HEK293 (cell line): Measurements from ENCODE around the gene TRMT44.

Source experiments
- CTCF ChIA-PET: fragments of 350-600 bp; formaldehyde crosslinking; extraction: SDS; loops from one replicate; lab custom pipeline; 2021; ENCODE audit warnings: antibody characterized with exemption; lab: Yijun Ruan, JAX
- POLR2A ChIA-PET: fragments of 300-600 bp; formaldehyde crosslinking; extraction: SDS; loops from one replicate; lab custom pipeline; 2020; ENCODE audit warnings: antibody characterized with exemption, inconsistent platforms; lab: Yijun Ruan, JAX
- H3K27ac ChIP-seq: fragments of 200-500 bp; sonication (Bioruptor generic); 2 replicates; pipeline ENCODE4 v1.5.1; 2014; ENCODE audit warnings: low read depth, low read length, control low read depth, inconsistent platforms; ENCODE audit errors: extremely low read depth
- H3K36me3 ChIP-seq, 2 experiments: fragments of 200-500 bp in 1 of 2; sonication (Bioruptor generic) in 1 of 2; 1 replicate in 1 of 2; 2 replicates in 1 of 2; pipeline ENCODE4 v1.5.1; 2014 to 2017; ENCODE audit warnings: inconsistent platforms in 2 of 2, low read length in 2 of 2; ENCODE audit not compliant: control insufficient read depth in 2 of 2, insufficient read depth in 1 of 2
- H3K4me1 ChIP-seq: fragments of 200-500 bp; sonication (Bioruptor generic); 2 replicates; pipeline ENCODE4 v1.5.1; 2014; ENCODE audit warnings: mild to moderate bottlenecking, low read length, inconsistent platforms; ENCODE audit not compliant: control insufficient read depth, insufficient read depth
- H3K4me3 ChIP-seq: 2 replicates; pipeline ENCODE4 v1.5.1; 2011; ENCODE audit warnings: low read depth, mild to moderate bottlenecking, control low read depth, low read length, moderate library complexity
- H3K9me3 ChIP-seq: fragments of 200-500 bp; sonication (Bioruptor generic); 2 replicates; pipeline ENCODE4 v1.5.1; 2014; ENCODE audit warnings: low read depth, low read length, inconsistent platforms; ENCODE audit not compliant: control insufficient read depth, insufficient read depth
- EGR2 ChIP-seq: fragments of 450-650 bp; formaldehyde crosslinking; IDR thresholded peaks from 2 replicates; pipeline ENCODE4 v1.5.1; 2016; ENCODE audit warnings: low read depth, missing biosample characterization, missing genetic modification characterization
- OVOL3 ChIP-seq: fragments of 450-650 bp; formaldehyde crosslinking; IDR thresholded peaks from 2 replicates; pipeline ENCODE4 v1.5.1; 2016; ENCODE audit warnings: missing biosample characterization, missing genetic modification characterization
- PRDM2 ChIP-seq: fragments of 450-650 bp; formaldehyde crosslinking; IDR thresholded peaks from 2 replicates; pipeline ENCODE4 v1.5.1; 2016; ENCODE audit warnings: missing biosample characterization, missing genetic modification characterization, borderline replicate concordance
- SCRT1 ChIP-seq: fragments of 450-650 bp; formaldehyde crosslinking; IDR thresholded peaks from 2 replicates; pipeline ENCODE4 v1.5.1; 2016; ENCODE audit warnings: missing biosample characterization, missing genetic modification characterization, borderline replicate concordance
- SP2 ChIP-seq: fragments of 450-650 bp; formaldehyde crosslinking; IDR thresholded peaks from 2 replicates; pipeline ENCODE4 v1.5.1; 2016; ENCODE audit warnings: missing biosample characterization, missing genetic modification characterization
- ZBTB21 ChIP-seq: fragments of 450-650 bp; formaldehyde crosslinking; IDR thresholded peaks from 2 replicates; pipeline ENCODE4 v1.5.1; 2017; ENCODE audit warnings: missing biosample characterization, missing genetic modification characterization
- ZNF10 ChIP-seq: fragments of 450-650 bp; formaldehyde crosslinking; IDR thresholded peaks from 2 replicates; pipeline ENCODE4 v1.5.1; 2017; ENCODE audit warnings: missing biosample characterization, missing genetic modification characterization
- ZNF121 ChIP-seq: fragments of 450-650 bp; formaldehyde crosslinking; IDR thresholded peaks from 2 replicates; pipeline ENCODE4 v1.5.1; 2016; ENCODE audit warnings: missing biosample characterization, missing genetic modification characterization
- ZNF175 ChIP-seq: fragments of 450-650 bp; formaldehyde crosslinking; IDR thresholded peaks from 2 replicates; pipeline ENCODE4 v1.5.1; 2016; ENCODE audit warnings: missing biosample characterization, missing genetic modification characterization
- ZNF239 ChIP-seq: fragments of 450-650 bp; formaldehyde crosslinking; IDR thresholded peaks from 2 replicates; pipeline ENCODE4 v1.5.1; 2016; ENCODE audit warnings: missing biosample characterization, missing genetic modification characterization
- ZNF549 ChIP-seq: fragments of 450-650 bp; IDR thresholded peaks from 2 replicates; pipeline ENCODE4 v1.5.1; 2018; ENCODE audit warnings: missing biosample characterization, missing genetic modification characterization, mild to moderate bottlenecking, inconsistent platforms, moderate library complexity
- ZNF558 ChIP-seq: fragments of 450-650 bp; formaldehyde crosslinking; IDR thresholded peaks from 2 replicates; pipeline ENCODE4 v1.5.1; 2016; ENCODE audit warnings: missing biosample characterization, missing genetic modification characterization
- ZNF600 ChIP-seq: fragments of 450-650 bp; formaldehyde crosslinking; IDR thresholded peaks from 2 replicates; pipeline ENCODE4 v1.5.1; 2016; ENCODE audit warnings: missing biosample characterization, missing genetic modification characterization
- ZNF623 ChIP-seq: fragments of 450-650 bp; formaldehyde crosslinking; IDR thresholded peaks from 2 replicates; pipeline ENCODE4 v1.5.1; 2016; ENCODE audit warnings: missing biosample characterization, missing genetic modification characterization
- ZNF639 ChIP-seq: fragments of 450-650 bp; formaldehyde crosslinking; IDR thresholded peaks from 2 replicates; pipeline ENCODE4 v1.5.1; 2016; ENCODE audit warnings: missing biosample characterization, missing genetic modification characterization
- ZNF664 ChIP-seq: fragments of 450-650 bp; formaldehyde crosslinking; IDR thresholded peaks from 2 replicates; pipeline ENCODE4 v1.5.1; 2016; ENCODE audit warnings: missing biosample characterization, missing genetic modification characterization
- ZNF701 ChIP-seq: fragments of 450-650 bp; formaldehyde crosslinking; IDR thresholded peaks from 2 replicates; pipeline ENCODE4 v1.5.1; 2016; ENCODE audit warnings: missing biosample characterization, missing genetic modification characterization
- ZSCAN18 ChIP-seq: fragments of 450-650 bp; formaldehyde crosslinking; IDR thresholded peaks from 2 replicates; pipeline ENCODE4 v1.5.1; 2016; ENCODE audit warnings: missing biosample characterization, missing genetic modification characterization
- TF ChIP-seq, protein P1 (sequence below): fragments of 450-650 bp; formaldehyde crosslinking; IDR thresholded peaks from 2 replicates; pipeline ENCODE4 v1.5.1; 2016; ENCODE audit warnings: missing biosample characterization, missing genetic modification characterization

Gene TRMT44

GRCh38 chr4:8403976-8404375 is 36.6 kb upstream of the TRMT44 start (continued):
- TF ChIP-seq PRDM2 (no peak), ZNF558 (no peak), ZNF239 (tag by site-specific recombination) (no peak), ZNF121 (tag by site-specific recombination) (no peak)

- no peak for TF ChIP-seq ZSCAN18 (tag by site-specific recombination)
- no peak for TF ChIP-seq ZNF549 (tag by site-specific recombination)
- no peak for TF ChIP-seq ZNF600
- TF ChIP-seq ZNF623: no peak
- no peak for TF ChIP-seq SCRT1 (tag by site-specific recombination)
- no peak for TF ChIP-seq ZNF664 (tag by site-specific recombination)
- no peak for TF ChIP-seq ZNF639 (tag by site-specific recombination)
- no peak for TF ChIP-seq OVOL3 (tag by site-specific recombination)
- TF ChIP-seq ZNF10 (tag by site-specific recombination): no peak
- TF ChIP-seq EGR2: no peak
- TF ChIP-seq SP2 (tag by site-specific recombination): no peak
- no peak for TF ChIP-seq ZNF701 (tag by site-specific recombination)
- no peak for TF ChIP-seq ZNF175 (tag by site-specific recombination)
- TF ChIP-seq, protein P1, sequence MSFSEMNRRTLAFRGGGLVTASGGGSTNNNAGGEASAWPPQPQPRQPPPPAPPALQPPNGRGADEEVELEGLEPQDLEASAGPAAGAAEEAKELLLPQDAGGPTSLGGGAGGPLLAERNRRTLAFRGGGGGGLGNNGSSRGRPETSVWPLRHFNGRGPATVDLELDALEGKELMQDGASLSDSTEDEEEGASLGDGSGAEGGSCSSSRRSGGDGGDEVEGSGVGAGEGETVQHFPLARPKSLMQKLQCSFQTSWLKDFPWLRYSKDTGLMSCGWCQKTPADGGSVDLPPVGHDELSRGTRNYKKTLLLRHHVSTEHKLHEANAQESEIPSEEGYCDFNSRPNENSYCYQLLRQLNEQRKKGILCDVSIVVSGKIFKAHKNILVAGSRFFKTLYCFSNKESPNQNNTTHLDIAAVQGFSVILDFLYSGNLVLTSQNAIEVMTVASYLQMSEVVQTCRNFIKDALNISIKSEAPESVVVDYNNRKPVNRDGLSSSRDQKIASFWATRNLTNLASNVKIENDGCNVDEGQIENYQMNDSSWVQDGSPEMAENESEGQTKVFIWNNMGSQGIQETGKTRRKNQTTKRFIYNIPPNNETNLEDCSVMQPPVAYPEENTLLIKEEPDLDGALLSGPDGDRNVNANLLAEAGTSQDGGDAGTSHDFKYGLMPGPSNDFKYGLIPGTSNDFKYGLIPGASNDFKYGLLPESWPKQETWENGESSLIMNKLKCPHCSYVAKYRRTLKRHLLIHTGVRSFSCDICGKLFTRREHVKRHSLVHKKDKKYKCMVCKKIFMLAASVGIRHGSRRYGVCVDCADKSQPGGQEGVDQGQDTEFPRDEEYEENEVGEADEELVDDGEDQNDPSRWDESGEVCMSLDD (tag by site-specific recombination): no peak
- no peak for TF ChIP-seq ZBTB21 (tag by site-specific recombination)
- Histone ChIP-seq H3K36me3 (peaks cover 0 to 33% of the 10 kb centered on the region in 2 experiments; a peak in 1 of 3 replicates), H3K27ac (no peak overlapping the region), H3K9me3 (no peaks in the 10 kb centered on the region), H3K4me1 (no peaks in the 10 kb centered on the region), H3K4me3 (no peak overlapping the region)
- POLR2A ChIA-PET: no interaction called here
- CTCF ChIA-PET: interaction anchor here (0.7 to 3.0 kb wide), 3 partner anchors 22 to 162 kb away, joined by 3 to 23 read pairs (median 3); no protein-coding TSS in a partner anchor
Measured at GRCh38 chr4:8404791-8405515, 35.6 kb upstream of the TRMT44 start.
